Upper lobe of left lung (tissue), 4 donors: ENCODE measurements around the gene ZKSCAN4.

Experiments
- CTCF ChIP-seq, 6 experiments: fragments of 450-650 bp in 4 of 6; fragments of 200-600 bp in 2 of 6; sonication (generic) in 2 of 6; IDR thresholded peaks; one replicate each; pipeline ENCODE4 v1.5.1; 2016 to 2019; ENCODE audit warnings: antibody characterized with exemption in 6 of 6
- EP300 ChIP-seq, 4 donors: sonication (generic); formaldehyde crosslinking; IDR thresholded peaks; one replicate each; pipeline ENCODE4 v1.5.1; 2017; ENCODE audit warnings: antibody characterized with exemption in 4 of 4, control low read depth in 2 of 4
- POLR2A ChIP-seq, 4 donors: fragments of 450-650 bp; IDR thresholded peaks; one replicate each; pipeline ENCODE4 v1.5.1; 2016 to 2017; ENCODE audit warnings: antibody characterized with exemption in 4 of 4, mild to moderate bottlenecking in 2 of 4
- POLR2AphosphoS5 ChIP-seq, 2 donors: sonication (generic); formaldehyde crosslinking; IDR thresholded peaks; one replicate each; pipeline ENCODE4 v1.5.1; 2017; ENCODE audit warnings: antibody characterized with exemption in 2 of 2

GRCh38 chr6:28264834-28265401 is 12.8 kb upstream of the ZKSCAN4 start:
- TF ChIP-seq POLR2AphosphoS5 (IDR thresholded peaks at IDR 0.05) (no peak), EP300 (IDR thresholded peaks at IDR 0.05) (no peak), CTCF (IDR thresholded peaks at IDR 0.05) (no peak), POLR2A (IDR thresholded peaks at IDR 0.05) (no peak)
